Right atrium auricular region (tissue), 2 donors: ENCODE data around the gene IGLL1. TPM values are rescaled to one million over a fixed set of nuclear protein-coding genes. Genes with fewer than 3 reads are reported as not detected.

Experiments used
- DNase-seq: peaks from one replicate; pipeline ENCODE4 v3.0.0-alpha.2; 2019; ENCODE audit warnings: low spot score
- H3K27ac ChIP-seq, 2 donors: fragments of 200-600 bp; sonication (generic); 1 replicate in 1 of 2; 2 replicates in 1 of 2; pipeline ENCODE4 v1.5.1; 2016 to 2019
- H3K27me3 ChIP-seq, 2 donors: fragments of 200-600 bp; sonication (generic); one replicate each; pipeline versions ENCODE4 v1.5.1 to v1.6.0; 2017 to 2019
- H3K36me3 ChIP-seq: fragments of 200-600 bp; sonication (generic); one replicate; pipeline ENCODE4 v1.5.1; 2016
- H3K4me1 ChIP-seq, 2 donors: fragments of 200-600 bp; sonication (generic); one replicate each; pipeline versions ENCODE4 v1.5.1 to v1.6.0; 2017 to 2019
- H3K4me3 ChIP-seq, 2 donors: fragments of 200-600 bp; sonication (generic); 1 replicate in 1 of 2; 2 replicates in 1 of 2; pipeline ENCODE4 v1.5.1; 2017 to 2019; ENCODE audit warnings: mild to moderate bottlenecking in 1 of 2, moderate library complexity in 1 of 2
- H3K9me3 ChIP-seq, 2 donors: fragments of 200-600 bp; sonication (generic); one replicate each; pipeline ENCODE4 v1.5.1; 2019
- CTCF ChIP-seq, 2 donors: fragments of 200-600 bp; sonication (generic); IDR thresholded peaks; one replicate each; pipeline ENCODE4 v1.5.1; 2019; ENCODE audit warnings: antibody characterized with exemption in 2 of 2
- total RNA-seq, 2 donors: library from RNA; depleted of rRNA; stranded (reverse); fragments of >200 nt; gene quantifications; one replicate each; pipeline ENCODE4 v1.1.0, GENCODE V29; 2016

The IGLL1 gene
- total RNA-seq, 2 donors from 2014 or later = not detected

- H3K4me1 ChIP-seq = no peaks in the 10 kb centered on the region
- no peaks in the 10 kb centered on the region for H3K9me3 ChIP-seq
- no peak overlapping the region for H3K4me3 ChIP-seq
- TF ChIP-seq CTCF (IDR thresholded peaks at IDR 0.05) = no peak
- H3K27me3 ChIP-seq = no peaks in the 10 kb centered on the region
- DNase-seq = no peak
- no peaks in the 10 kb centered on the region for H3K36me3 ChIP-seq
- no peak overlapping the region for H3K27ac ChIP-seq
These were observed 50.0 kb downstream of the IGLL1 start for GRCh38 chr22:23530106-23530505.

- Histone ChIP-seq H3K36me3 (no peaks in the 10 kb centered on the region), H3K4me3 (no peak overlapping the region), H3K4me1 (no peaks in the 10 kb centered on the region), H3K27me3 (no peaks in the 10 kb centered on the region), H3K27ac (no peak overlapping the region), H3K9me3 (no peaks in the 10 kb centered on the region)
- no peak for TF ChIP-seq CTCF (IDR thresholded peaks at IDR 0.05)
- DNase-seq = no peak
These were observed 50.7 kb downstream of the IGLL1 start for GRCh38 chr22:23529166-23530103.

- Histone ChIP-seq H3K27ac (no peak overlapping the region), H3K4me3 (no peak overlapping the region), H3K36me3 (no peaks in the 10 kb centered on the region), H3K4me1 (peaks cover 0 to 2% of the 10 kb centered on the region in 2 donors), H3K9me3 (no peaks in the 10 kb centered on the region), H3K27me3 (no peaks in the 10 kb centered on the region)
- DNase-seq = no peak
- no peak for TF ChIP-seq CTCF (IDR thresholded peaks at IDR 0.05)
These were observed 51.9 kb downstream of the IGLL1 start for GRCh38 chr22:23527971-23528740.

- H3K36me3 ChIP-seq = no peaks in the 10 kb centered on the region
- H3K27ac ChIP-seq = no peak overlapping the region
- H3K4me1 ChIP-seq = peaks cover 0 to 14% of the 10 kb centered on the region in 2 donors
- no peak for DNase-seq
- H3K27me3 ChIP-seq = no peaks in the 10 kb centered on the region
- H3K4me3 ChIP-seq = no peak overlapping the region
- no peak for TF ChIP-seq CTCF (IDR thresholded peaks at IDR 0.05)
- no peaks in the 10 kb centered on the region for H3K9me3 ChIP-seq
These were observed 53.3 kb downstream of the IGLL1 start for GRCh38 chr22:23526596-23527316.

GRCh38 chr22:23525510-23525909, 54.6 kb downstream of the IGLL1 start:
- Histone ChIP-seq H3K4me3 (no peak overlapping the region), H3K4me1 (peaks cover 0 to 24% of the 10 kb centered on the region in 2 donors), H3K36me3 (no peaks in the 10 kb centered on the region), H3K27ac (no peak overlapping the region), H3K9me3 (no peaks in the 10 kb centered on the region), H3K27me3 (no peaks in the 10 kb centered on the region)
- TF ChIP-seq CTCF (IDR thresholded peaks at IDR 0.05) = no peak
- DNase-seq = no peak
